ENCODE measurements around the gene FAM187B.
"Not testable (repeated sequence)": the region's sequence is repeated elsewhere in the genome, so short reads cannot be mapped to it uniquely, and the experiment has no call there.

FAM187B gene

GRCh38 chr19:35202722-35203688 is 25.5 kb downstream of the FAM187B start:
- Histone ChIP-seq H3K27ac (ENCODE audit: low read length) (no peak overlapping the region), H3K4me1 (ENCODE audit: control insufficient read depth in 1 of 2, insufficient read depth in 2 of 2, low read length in 2 of 2) (no peaks in the 10 kb centered on the region)

GRCh38 chr19:35199481-35199880 is 29.1 kb downstream of the FAM187B start:
- no peaks in the 10 kb centered on the region for H3K27me3 ChIP-seq (ENCODE audit: low read depth, low read length)
- no peak overlapping the region for H3K27ac ChIP-seq (ENCODE audit: low read length)
- no peaks in the 10 kb centered on the region for H3K36me3 ChIP-seq (ENCODE audit: control insufficient read depth in 1 of 2, insufficient read depth in 2 of 2, low read length in 2 of 2)
- H3K4me1 ChIP-seq (ENCODE audit: control insufficient read depth in 1 of 2, insufficient read depth in 2 of 2, low read length in 2 of 2) = no peaks in the 10 kb centered on the region
- no peak overlapping the region for H3K4me3 ChIP-seq (ENCODE audit: low read depth in 1 of 2, low read length in 2 of 2)
- H3K9me3 ChIP-seq (ENCODE audit: control insufficient read depth in 1 of 2, low read length in 2 of 2) = no peaks in the 10 kb centered on the region

More at GRCh38 chr19:35202722-35203688, 25.5 kb downstream of the FAM187B start:
- H3K4me3 ChIP-seq (ENCODE audit: low read depth in 1 of 2, low read length in 2 of 2) = no peak overlapping the region
- H3K36me3 ChIP-seq (ENCODE audit: control insufficient read depth in 1 of 2, insufficient read depth in 2 of 2, low read length in 2 of 2) = no peaks in the 10 kb centered on the region
- no peaks in the 10 kb centered on the region for H3K27me3 ChIP-seq (ENCODE audit: low read depth, low read length)
- H3K9me3 ChIP-seq (ENCODE audit: control insufficient read depth in 1 of 2, low read length in 2 of 2) = no peaks in the 10 kb centered on the region

GRCh38 chr19:35196861-35197260 is 31.7 kb downstream of the FAM187B start:
- H3K4me3 ChIP-seq (ENCODE audit: low read depth in 1 of 2, low read length in 2 of 2); H3K9me3 ChIP-seq (ENCODE audit: control insufficient read depth in 1 of 2, low read length in 2 of 2); H3K27me3 ChIP-seq (ENCODE audit: low read depth, low read length); H3K27ac ChIP-seq (ENCODE audit: low read length); H3K36me3 ChIP-seq (ENCODE audit: control insufficient read depth in 1 of 2, insufficient read depth in 2 of 2, low read length in 2 of 2); H3K4me1 ChIP-seq (ENCODE audit: control insufficient read depth in 1 of 2, insufficient read depth in 2 of 2, low read length in 2 of 2): not testable (repeated sequence)

DNA sequence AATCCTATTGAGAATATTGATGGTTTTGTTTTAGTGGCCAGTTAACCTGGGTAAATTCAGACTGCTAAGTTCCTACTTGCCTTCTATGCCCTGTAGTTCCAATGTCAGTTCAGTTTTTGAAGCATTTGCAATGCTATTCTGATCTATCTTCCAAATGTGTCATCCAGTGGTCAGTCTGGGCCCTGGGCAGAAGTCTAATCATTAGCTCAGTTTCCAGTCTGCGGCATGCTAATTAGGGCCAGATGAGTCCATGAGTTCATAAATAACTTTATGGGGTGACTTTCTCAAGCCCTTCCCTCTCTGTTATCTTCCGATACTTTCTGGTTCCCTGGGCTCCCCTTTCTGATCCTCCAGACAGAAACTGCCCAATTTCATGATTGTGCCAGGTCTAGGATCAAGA is 32.7 kb downstream of the FAM187B start:
- Histone ChIP-seq H3K9me3 (ENCODE audit: control insufficient read depth in 1 of 2, low read length in 2 of 2) (peaks cover 0 to 3% of the 10 kb centered on the region in 2 donors), H3K4me3 (ENCODE audit: low read depth in 1 of 2, low read length in 2 of 2) (no peak overlapping the region), H3K27ac (ENCODE audit: low read length) (no peak overlapping the region), H3K36me3 (ENCODE audit: control insufficient read depth in 1 of 2, insufficient read depth in 2 of 2, low read length in 2 of 2) (no peaks in the 10 kb centered on the region), H3K4me1 (ENCODE audit: control insufficient read depth in 1 of 2, insufficient read depth in 2 of 2, low read length in 2 of 2) (no peaks in the 10 kb centered on the region), H3K27me3 (ENCODE audit: low read depth, low read length) (no peaks in the 10 kb centered on the region)

GRCh38 chr19:35194012-35194984 is 34.2 kb downstream of the FAM187B start:
- Histone ChIP-seq H3K4me3 (ENCODE audit: low read depth in 1 of 2, low read length in 2 of 2) (no peak overlapping the region), H3K36me3 (ENCODE audit: control insufficient read depth in 1 of 2, insufficient read depth in 2 of 2, low read length in 2 of 2) (no peaks in the 10 kb centered on the region), H3K9me3 (ENCODE audit: control insufficient read depth in 1 of 2, low read length in 2 of 2) (peaks cover 0 to 3% of the 10 kb centered on the region in 2 donors), H3K4me1 (ENCODE audit: control insufficient read depth in 1 of 2, insufficient read depth in 2 of 2, low read length in 2 of 2) (no peaks in the 10 kb centered on the region), H3K27me3 (ENCODE audit: low read depth, low read length) (no peaks in the 10 kb centered on the region), H3K27ac (ENCODE audit: low read length) (no peak overlapping the region)

DNA sequence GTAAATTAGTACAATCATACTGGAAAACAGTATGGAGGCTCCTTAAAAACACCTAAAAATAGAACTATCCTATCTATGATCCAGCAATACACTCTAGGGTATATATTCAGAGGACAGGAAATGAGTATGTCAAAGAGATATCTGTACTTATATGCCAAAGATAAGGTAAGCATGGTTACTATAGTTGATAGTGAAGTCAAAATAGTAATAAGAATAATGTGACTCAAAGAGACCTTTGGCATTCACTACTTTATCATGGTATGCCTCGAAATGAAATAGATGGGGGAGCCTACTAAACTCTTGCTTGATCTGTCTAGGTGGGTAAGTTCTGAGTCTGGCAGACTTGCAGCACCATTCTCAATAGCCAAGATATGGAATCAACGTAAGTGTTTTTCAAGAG is 43.7 kb downstream of the FAM187B start:
- no peaks in the 10 kb centered on the region for H3K27me3 ChIP-seq (ENCODE audit: low read depth, low read length)
- no peaks in the 10 kb centered on the region for H3K4me1 ChIP-seq (ENCODE audit: control insufficient read depth in 1 of 2, insufficient read depth in 2 of 2, low read length in 2 of 2)
- no peaks in the 10 kb centered on the region for H3K36me3 ChIP-seq (ENCODE audit: control insufficient read depth in 1 of 2, insufficient read depth in 2 of 2, low read length in 2 of 2)
- H3K27ac ChIP-seq (ENCODE audit: low read length) = no peak overlapping the region
- no peak overlapping the region for H3K4me3 ChIP-seq (ENCODE audit: low read depth in 1 of 2, low read length in 2 of 2)
- H3K9me3 ChIP-seq (ENCODE audit: control insufficient read depth in 1 of 2, low read length in 2 of 2) = peaks cover 0 to 3% of the 10 kb centered on the region in 2 donors

- peaks cover 0 to 3% of the 10 kb centered on the region in 2 donors for H3K9me3 ChIP-seq (ENCODE audit: control insufficient read depth in 1 of 2, low read length in 2 of 2)
- no peaks in the 10 kb centered on the region for H3K36me3 ChIP-seq (ENCODE audit: control insufficient read depth in 1 of 2, insufficient read depth in 2 of 2, low read length in 2 of 2)
- H3K4me3 ChIP-seq (ENCODE audit: low read depth in 1 of 2, low read length in 2 of 2) = no peak overlapping the region
- H3K27me3 ChIP-seq (ENCODE audit: low read depth, low read length) = no peaks in the 10 kb centered on the region
- no peaks in the 10 kb centered on the region for H3K4me1 ChIP-seq (ENCODE audit: control insufficient read depth in 1 of 2, insufficient read depth in 2 of 2, low read length in 2 of 2)
- H3K27ac ChIP-seq (ENCODE audit: low read length) = no peak overlapping the region
Measured at GRCh38 chr19:35184267-35184666, 44.3 kb downstream of the FAM187B start.

GRCh38 chr19:35181387-35181786 is 47.2 kb downstream of the FAM187B start:
- Histone ChIP-seq H3K9me3 (ENCODE audit: control insufficient read depth in 1 of 2, low read length in 2 of 2) (peaks cover 0 to 3% of the 10 kb centered on the region in 2 donors), H3K36me3 (ENCODE audit: control insufficient read depth in 1 of 2, insufficient read depth in 2 of 2, low read length in 2 of 2) (no peaks in the 10 kb centered on the region), H3K27me3 (ENCODE audit: low read depth, low read length) (no peaks in the 10 kb centered on the region)

DNA sequence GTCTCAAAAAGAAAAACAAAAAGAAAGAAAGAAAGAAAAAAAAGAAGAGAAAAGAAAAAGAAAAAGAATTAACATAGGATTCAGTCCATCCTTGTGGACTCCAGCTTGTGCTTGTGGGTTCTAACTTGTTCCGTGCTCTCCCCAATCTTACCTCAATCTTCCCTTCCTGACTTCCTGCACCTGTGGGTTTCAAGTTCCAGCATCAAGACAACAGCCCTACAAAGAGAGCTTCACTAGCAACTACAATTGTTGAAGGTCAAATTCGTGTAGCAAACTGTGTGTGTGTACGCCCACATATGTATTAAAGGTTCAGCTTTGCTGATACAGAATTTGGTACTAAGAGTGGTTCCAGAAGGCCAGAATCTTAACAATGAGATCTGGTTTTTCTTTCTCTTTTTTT is 48.7 kb downstream of the FAM187B start:
- Histone ChIP-seq H3K36me3 (ENCODE audit: control insufficient read depth in 1 of 2, insufficient read depth in 2 of 2, low read length in 2 of 2) (no peaks in the 10 kb centered on the region), H3K9me3 (ENCODE audit: control insufficient read depth in 1 of 2, low read length in 2 of 2) (peaks cover 0 to 3% of the 10 kb centered on the region in 2 donors), H3K27me3 (ENCODE audit: low read depth, low read length) (no peaks in the 10 kb centered on the region), H3K4me1 (ENCODE audit: control insufficient read depth in 1 of 2, insufficient read depth in 2 of 2, low read length in 2 of 2) (no peaks in the 10 kb centered on the region), H3K27ac (ENCODE audit: low read length) (no peak overlapping the region), H3K4me3 (ENCODE audit: low read depth in 1 of 2, low read length in 2 of 2) (no peak overlapping the region)

More at GRCh38 chr19:35181387-35181786, 47.2 kb downstream of the FAM187B start:
- no peaks in the 10 kb centered on the region for H3K4me1 ChIP-seq (ENCODE audit: control insufficient read depth in 1 of 2, insufficient read depth in 2 of 2, low read length in 2 of 2)
- H3K4me3 ChIP-seq (ENCODE audit: low read depth in 1 of 2, low read length in 2 of 2) = no peak overlapping the region
- H3K27ac ChIP-seq (ENCODE audit: low read length) = no peak overlapping the region

DNA sequence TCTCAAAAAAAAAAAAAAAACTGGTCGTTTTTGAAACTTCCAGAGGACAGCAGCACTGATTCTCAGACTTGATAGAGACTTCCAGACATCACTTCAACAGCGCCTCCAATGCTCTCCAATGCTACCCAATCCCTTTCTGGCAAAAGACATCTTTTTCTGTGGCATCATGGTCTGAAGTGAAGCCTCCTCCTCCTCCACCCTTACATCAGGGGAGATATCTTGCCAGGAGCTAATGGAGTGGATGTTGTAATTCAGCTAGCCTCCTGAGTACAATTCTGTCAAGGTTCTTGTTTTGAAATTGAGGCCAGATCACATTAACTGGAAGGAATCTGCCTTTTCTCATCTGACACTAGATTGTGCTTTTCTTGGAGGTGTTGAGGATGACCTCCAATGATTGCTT is 49.8 kb downstream of the FAM187B start:
- Histone ChIP-seq H3K36me3 (ENCODE audit: control insufficient read depth in 1 of 2, insufficient read depth in 2 of 2, low read length in 2 of 2) (no peaks in the 10 kb centered on the region), H3K4me1 (ENCODE audit: control insufficient read depth in 1 of 2, insufficient read depth in 2 of 2, low read length in 2 of 2) (no peaks in the 10 kb centered on the region), H3K27me3 (ENCODE audit: low read depth, low read length) (no peaks in the 10 kb centered on the region), H3K9me3 (ENCODE audit: control insufficient read depth in 1 of 2, low read length in 2 of 2) (peaks cover 0 to 3% of the 10 kb centered on the region in 2 donors), H3K4me3 (ENCODE audit: low read depth in 1 of 2, low read length in 2 of 2) (no peak overlapping the region), H3K27ac (ENCODE audit: low read length) (no peak overlapping the region)

Data from muscle layer of duodenum (tissue), 2 donors.